UCSD-AML1 (cell line): ENCODE results near the gene TCAP.

Experiments
- DNase-seq: peaks from one replicate; lab custom pipeline; 2025; ENCODE audit not compliant: unreplicated experiment; lab: John Stamatoyannopoulos, UW

TCAP gene

DNA sequence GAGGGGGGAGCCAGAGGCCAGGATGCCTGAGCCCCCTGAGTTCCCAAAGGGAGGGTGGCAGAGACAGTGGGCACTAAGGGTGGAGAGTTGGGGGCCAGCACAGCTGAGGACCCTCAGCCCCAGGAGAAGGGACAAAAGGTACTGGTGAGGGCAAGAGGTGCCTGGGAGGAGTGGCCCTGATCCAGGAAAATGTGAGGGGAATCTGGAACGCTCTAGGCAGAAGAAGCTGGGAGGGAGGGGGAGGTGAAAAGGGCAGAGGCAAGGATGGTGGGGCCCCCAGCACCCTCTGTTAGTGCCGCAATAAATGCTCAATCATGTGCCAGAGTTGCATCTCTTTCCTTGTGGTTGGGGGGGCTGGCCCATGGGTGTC lies 1.1 kb downstream of the TCAP start:
- no peak for DNase-seq

DNA sequence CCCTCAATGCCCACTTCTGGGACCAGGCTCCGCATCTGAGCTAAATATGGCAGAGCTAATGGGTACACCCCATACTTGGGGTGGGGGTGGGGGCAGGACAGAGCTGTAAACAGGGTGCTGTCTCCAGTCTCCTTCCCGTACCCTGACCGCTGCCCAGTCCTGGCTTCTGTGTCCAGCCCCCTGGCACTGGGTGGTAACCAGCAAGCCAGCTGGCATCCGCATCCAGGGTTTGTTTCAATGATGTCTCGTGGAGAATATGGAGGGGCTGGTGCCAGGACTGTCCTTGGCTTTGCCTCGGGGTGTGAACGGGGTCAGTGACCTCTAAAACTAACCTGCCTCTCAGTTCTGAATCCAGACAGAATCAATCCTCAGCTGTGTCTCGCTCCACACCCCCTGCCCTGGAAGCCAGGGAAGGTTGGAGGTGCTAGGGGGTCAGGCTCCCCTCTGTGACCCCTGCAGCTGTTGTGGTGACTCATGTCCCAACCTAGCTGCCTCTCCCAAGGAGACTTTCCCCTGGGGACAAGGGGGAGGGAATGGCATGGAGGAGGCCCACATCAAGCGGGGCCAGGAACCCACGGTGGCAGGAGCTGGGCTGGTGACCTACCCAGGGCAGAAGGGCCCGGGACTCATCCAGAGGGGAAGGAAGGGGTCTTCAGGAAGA lies 1.6 kb downstream of the TCAP start:
- no peak for DNase-seq

DNA sequence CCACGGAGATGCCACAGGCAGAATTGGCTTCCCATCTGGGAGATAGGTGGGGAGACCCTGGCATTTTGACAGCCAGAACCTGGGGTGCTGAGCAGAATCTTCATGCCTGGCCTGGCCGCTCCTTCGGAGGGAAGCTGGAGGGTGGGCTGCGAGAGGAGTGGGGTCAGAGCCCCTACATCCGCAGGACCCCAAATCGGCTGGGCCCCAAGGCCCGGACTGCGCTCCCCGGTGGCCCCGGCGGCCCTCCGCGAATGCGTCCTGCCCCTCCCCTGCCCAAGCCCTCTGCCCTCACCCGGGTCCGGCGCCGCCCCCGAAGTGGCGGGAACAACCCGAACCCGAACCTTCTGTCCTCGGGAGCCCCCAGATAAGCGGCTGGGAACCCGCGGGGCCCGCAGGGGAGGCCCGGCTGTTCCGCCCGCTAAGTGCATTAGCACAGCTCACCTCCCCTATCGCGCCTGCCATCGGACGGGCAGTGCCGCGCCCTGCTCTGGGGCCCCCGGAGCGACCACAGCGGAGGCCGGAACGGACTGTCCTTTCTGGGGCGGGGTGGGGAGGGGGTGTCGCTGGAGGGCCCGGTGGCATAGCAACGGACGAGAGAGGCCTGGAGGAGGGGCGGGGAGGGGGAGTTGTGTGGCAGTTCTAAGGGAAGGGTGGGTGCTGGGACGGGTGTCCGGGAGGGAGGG lies 2.3 kb downstream of the TCAP start:
- DNase-seq = no peak

DNA sequence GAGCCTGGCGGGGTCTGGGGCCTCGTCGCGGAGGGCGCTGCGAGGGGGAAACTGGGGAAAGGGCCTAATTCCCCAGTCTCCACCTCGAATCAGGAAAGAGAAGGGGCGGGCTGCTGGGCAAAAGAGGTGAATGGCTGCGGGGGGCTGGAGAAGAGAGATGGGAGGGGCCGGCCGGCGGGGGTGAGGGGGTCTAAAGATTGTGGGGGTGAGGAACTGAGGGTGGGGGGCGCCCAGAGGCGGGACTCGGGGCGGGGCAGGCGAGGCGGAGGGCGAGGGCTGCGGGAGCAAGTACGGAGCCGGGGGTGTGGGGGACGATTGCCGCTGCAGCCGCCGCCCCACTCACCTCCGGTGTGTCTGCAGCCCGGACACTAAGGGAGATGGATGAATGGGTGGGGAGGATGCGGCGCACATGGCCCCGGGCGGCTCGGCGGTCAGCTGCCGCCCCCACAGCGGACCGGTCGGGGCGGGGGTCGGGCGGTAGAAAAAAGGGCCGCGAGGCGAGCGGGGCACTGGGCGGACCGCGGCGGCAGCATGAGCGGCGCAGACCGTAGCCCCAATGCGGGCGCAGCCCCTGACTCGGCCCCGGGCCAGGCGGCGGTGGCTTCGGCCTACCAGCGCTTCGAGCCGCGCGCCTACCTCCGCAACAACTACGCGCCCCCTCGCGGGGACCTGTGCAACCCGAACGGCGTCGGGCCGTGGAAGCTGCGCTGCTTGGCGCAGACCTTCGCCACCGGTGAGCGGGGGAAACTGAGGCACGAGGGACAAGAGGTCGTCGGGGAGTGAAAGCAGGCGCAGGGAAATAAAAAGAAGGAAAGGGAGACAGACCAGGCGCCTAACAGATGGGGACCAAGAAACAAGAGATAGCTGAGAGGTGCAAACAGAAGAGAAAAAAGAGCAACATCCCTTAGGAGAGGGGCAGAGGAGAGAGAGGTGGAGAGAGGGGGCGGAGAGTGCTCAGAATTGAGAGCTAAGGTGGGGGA lies 3.1 kb downstream of the TCAP start, which contains the start of gene PNMT:
Gene PNMT (plus strand): TSS at position 509 of the 980 bp plus-strand sequence. CDS start 23 bp downstream, at position 532.
- peak; percentile 64 for DNase-seq

DNA sequence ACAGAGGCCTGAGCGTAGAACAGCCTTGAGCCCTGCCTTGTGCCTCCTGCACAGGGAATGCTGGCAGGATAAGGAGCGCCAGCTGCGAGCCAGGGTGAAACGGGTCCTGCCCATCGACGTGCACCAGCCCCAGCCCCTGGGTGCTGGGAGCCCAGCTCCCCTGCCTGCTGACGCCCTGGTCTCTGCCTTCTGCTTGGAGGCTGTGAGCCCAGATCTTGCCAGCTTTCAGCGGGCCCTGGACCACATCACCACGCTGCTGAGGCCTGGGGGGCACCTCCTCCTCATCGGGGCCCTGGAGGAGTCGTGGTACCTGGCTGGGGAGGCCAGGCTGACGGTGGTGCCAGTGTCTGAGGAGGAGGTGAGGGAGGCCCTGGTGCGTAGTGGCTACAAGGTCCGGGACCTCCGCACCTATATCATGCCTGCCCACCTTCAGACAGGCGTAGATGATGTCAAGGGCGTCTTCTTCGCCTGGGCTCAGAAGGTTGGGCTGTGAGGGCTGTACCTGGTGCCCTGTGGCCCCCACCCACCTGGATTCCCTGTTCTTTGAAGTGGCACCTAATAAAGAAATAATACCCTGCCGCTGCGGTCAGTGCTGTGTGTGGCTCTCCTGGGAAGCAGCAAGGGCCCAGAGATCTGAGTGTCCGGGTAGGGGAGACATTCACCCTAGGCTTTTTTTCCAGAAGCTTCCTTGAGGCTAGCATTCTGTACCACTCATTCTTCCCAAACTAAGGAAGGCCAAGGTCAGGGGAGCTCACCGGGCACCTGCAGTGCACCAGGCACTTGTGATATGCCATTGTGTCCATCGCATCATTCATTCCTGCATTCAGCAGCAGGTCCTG lies 5.0 kb downstream of the TCAP start:
- DNase-seq = no peak

DNA sequence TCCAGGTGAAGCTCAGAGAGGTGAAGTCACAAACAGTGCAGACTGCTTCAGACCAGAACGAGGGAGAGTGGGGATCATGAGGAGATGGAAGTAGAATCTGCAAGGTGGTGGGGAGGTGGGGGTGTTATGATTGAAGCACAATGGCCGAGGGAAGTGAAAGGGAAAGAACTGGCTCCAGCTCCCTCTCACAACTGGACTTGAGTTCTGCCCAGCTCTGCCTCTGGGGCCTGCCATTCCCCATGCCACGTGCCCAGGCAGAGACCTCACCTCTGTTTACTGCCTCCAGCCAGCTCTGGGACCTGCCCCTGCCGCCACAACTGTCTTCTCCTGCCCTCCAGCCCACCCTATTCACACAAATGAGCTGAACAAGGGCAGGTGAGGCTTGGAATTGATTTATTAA lies 5.6 kb downstream of the TCAP start:
- DNase-seq = no peak

DNA sequence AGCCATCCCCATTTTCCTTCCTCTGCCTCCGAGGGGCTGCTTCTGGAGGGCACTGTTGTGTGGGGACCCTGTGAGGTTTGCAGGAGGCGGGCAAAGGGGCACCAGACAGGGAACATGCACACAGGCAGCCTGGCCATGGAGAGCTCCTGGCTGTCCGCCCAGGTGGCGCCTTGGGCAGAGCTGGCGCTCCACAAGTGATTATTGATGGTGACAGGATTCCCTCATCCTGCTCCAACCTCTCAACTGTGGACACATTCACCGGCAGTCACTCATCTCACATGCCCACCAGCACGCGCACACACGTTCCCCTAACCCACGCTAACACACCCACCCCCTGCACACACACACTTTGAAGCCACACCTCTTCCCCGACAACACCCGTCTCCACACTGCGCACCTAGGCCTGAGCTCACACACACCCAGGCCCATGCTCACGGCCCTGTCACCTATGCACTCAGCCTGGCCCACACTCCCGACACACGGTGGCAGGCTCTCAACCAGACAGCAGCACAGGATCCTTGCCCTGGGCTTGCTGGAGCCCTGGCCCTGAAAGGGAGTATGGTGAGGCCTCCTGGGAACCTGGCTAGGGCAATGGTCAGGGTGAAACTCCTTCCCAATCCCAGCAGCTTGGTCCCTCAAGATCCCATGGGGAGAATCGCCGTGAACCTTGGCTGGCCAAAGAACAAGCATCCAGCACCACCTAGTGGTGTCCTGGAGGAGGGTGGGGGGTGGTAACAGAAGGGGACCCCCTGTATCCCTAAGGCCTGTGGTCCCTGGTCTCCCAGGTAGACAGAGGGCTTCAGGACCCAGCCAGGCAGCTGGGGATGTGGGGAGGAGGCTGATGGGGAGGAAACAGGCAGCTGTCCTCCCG lies 6.7 kb downstream of the TCAP start:
- DNase-seq = peak; percentile 29

DNA sequence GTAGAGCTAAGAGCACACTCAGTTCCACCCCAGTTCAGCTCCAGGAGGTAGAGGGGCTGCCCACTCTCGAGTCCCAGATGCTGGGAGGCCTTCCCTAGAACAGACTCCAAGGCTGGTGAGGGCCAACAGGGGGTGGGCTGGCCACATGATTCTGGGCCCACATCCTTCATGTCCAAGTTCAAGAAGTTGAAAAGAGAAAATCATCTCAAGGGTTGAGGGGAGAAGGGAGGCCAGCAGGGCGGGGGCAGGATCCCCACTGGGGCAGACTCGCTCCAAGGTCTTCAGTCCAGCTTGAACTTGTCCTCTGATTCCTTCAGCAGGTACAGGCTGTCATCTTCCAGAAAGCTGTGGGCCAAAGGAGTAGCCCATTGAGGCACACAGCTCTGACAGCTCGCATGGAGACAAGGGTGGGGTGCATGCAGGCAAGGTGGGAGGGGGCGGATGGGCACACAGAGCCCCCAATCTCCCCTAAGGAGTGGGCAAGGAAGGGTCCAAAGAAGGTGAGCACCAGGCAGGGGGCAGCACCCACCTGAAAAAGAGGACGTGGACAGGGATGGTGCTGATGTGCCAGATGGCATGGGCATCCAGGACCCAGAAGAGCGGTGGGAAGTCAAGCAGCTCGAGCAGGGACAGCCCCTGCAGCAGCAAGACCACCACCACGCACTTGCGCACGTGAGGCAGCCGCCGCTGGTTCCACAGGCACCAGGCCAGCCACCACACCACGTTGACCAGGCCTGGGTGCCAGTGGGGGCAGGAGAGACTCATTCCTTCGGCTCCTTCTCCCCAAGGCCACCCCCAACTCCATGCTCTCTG lies 7.6 kb downstream of the TCAP start:
- no peak for DNase-seq

DNA sequence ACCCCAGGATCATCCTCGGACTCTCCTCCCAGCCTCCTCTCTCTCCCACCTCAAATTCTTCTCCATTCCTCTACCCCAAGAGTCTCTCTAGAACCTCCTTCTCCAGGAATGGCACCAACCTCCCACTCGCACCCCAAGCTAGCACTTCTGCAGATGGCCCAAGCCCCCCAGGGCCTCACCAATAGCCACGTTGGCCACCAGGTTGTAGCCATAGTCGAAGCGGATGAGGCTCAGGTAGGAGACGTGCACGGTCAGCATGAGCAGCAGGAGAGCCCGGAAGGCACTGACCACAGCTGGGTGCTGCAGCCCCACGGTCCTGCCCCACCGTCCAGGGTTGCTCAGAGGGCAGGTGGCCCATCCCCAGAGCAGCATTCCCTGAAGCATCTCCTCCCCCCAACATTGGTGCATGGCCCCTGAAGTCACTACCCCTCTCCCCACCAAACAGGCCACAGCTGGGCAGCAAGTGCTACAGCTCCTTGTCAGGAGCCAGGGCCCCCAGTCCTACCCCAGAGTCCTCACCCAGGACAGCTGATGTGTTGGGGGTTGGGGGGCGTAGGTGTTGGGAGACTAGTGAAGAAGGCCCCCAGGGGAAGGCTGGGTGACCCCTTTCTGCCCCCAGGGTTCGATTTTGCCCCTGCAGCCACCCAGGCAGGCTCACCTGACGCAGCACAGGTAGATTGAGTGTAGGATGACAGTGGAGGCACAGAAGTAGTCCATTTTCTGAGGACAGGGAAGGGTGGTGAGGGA lies 8.4 kb downstream of the TCAP start:
- DNase-seq = no peak

DNA sequence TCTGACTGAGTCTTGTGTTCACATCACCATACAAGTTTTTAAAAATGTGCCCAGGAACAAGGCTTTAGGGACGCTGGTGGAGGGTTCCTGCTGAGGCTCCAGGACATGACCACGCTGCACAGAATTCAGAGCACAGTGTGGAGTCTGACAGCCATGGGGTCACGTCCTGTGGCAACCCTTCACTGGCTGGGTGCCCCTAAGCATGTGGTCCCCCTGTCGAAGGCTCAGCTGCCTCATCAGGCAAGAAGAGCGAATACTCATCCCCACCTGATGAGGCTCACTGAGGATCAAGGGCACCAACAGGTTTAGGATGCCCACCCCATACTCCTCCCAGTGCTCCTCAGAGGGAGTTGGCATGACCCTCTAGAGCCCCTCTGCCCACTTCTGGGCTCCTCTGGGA lies 9.0 kb downstream of the TCAP start:
- DNase-seq = no peak

DNA sequence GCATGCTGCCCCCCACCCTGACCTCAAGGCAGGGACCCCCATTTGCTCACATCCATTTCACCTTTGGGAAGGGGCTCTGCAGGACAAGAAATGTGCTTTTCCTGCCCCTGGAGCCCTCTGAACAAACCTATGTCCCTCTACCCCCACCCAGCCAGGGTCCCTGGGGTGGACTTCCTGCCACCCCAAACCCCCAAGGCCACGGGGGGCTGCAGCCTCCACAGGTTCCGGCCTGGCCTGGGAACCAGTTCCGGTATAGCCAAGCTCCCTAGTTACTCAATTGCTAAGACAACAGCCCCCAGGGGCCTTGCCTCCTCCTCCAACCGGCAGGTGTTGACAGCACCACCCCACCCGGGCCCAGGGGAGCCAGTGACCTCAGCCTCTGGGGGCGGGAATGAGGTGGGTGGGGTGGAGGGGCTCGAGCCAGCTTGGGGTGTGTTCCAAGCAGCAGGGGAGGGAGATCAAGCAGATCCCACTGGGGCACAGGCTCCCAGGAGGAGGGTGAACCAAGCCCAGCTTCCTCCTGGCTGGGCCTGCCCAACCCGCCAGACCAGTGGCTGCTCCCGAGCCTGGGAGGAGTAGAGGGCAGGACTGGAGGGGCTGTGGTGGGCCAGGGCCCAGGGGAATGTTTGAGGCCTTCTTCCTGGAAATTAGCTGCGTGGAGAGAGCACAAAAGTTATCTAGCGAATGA lies 9.7 kb downstream of the TCAP start:
- DNase-seq = peak; percentile 58

DNA sequence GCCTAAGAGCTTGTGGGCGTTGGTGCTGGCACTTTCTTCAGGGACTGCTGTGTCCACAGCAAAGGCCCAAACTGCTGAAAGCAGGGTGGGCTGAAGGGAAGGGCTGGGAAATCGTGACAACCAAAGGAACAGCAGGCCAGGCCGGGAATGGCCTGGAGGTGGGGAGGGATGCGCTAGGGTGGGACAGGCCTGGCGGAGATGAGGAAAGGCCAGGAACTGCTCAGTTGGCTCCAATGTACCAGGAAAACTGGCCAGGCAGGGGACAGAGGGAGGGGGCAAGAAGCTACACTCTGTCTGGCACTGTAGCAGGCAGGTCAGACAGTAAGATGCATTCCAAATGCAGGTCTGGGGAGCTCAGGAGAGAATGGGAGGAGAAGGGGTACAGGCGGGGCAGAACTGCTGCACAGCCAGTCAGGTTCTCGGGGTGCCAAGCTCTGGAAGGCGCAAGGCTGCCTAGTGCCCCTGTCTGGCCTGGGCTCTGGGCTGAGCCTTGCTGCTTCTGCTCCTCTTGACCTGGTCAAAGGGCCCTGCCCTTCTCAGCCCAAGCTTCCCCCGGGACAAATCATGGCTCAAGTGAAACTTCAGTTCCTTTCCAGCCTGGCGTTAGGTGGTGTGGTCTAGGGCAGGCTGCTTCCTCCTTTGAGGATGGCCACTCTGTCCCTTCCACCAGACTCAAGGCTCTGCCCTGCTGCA lies 10.4 kb downstream of the TCAP start:
- DNase-seq = no peak

DNA sequence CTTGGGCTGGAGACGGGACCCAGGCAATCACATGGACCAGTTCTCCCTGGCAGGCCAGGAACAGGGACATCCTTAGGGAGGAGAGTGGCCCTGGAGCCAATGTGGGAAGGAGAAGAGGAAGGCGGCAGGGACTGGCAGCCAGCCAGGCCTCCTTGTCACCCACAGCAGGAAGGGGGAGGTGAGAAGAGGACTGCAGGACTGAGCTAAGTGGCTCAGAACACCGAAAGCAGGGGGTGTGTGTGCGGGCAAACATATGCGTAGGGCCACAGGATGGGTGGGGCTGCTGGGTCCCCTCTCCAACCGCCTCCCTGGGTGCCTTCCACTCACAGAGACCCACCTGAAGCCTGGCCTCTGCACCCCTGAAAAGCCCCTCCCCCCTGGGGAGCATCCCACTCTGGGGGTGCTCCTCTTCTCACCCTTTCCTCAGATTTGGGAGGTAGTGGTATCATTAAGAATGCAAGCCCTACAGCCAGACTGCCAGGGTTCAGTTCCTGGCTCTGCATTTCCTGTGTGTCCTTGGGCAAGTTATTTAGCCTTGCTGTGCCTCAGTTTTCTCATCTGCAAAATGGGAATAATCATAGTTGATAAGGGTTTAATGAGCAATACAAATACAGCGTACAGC lies 11.2 kb downstream of the TCAP start:
- peak; percentile 74 for DNase-seq

DNA sequence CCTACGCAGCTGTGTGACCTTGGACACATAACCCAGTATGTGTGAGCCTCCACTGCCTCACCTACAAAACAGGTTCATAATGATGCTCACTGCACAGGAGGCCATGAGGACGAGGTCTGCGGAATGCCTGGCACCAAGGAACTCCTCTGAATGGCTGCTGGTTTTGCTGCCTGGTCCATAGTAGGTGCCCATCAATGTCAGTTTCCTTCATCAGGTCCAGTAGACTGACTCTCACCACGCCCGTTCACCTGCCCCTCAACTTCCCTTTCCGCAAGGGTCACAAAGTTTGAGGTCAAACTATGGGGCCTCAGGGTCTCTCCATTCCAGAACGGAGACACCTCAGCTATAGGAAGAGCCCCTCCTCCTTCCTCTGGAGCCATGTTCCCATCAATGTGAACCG lies 11.9 kb downstream of the TCAP start:
- DNase-seq = no peak

DNA sequence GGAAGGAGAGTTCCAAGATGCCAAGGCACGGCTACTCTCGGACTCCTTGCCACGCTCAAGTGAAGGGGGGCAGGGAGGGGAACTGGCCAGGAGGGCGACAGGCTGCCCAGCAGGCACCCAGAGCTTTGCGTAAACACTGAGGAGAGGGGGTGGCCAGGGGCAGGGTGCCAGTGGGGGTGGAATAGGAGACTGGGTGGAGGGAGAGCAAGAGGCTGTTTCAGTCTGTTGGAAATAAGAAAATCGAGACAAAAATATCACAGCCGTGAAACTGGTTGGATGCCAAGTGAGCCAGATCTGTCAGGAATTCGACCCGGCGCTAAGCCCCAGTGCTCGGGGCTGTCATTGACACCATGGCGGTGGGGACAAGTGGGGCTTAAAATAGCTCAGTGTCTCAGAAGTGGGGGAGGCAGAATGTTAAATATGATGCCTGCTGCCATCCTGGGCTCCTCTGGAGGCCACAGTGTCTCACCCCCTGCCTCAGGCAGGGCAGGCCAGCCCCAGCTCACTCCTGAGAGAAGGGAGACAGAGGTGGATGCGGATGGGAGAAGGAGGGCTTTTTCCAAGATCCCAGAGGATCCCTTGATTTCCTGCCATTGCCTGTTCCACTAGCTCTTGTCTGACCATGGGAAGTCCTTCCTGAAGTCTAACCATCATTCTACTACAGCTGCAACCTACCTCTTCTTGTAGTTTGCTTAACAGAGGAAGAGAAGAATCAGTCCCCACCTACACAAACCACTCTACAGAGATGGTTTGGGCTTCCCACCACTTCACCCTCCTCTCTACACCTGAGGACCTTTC lies 12.6 kb downstream of the TCAP start:
- no peak for DNase-seq
